SK-N-SH treated with all-trans-retinoic acid at 6 μM for 48 hours (cell line): ENCODE measurements around the gene CCKAR.

ENCODE experiments used
- ATAC-seq: fragments of 200-7000 bp; cut with Tn5 transposase; 3 replicates; pipeline ENCODE4 v1.9.1; 2020; ENCODE audit warnings: mild to moderate bottlenecking, moderate library complexity
- BACH2 ChIP-seq: fragments of 250-450 bp; sonication (Bioruptor Pico); IDR thresholded peaks from 2 replicates; pipeline ENCODE4 v1.9.0; 2021; ENCODE audit warnings: mild to moderate bottlenecking, borderline replicate concordance
- ESRRG ChIP-seq: fragments of 250-450 bp; sonication (Bioruptor Pico); IDR thresholded peaks from 2 replicates; pipeline ENCODE4 v1.6.1; 2021; ENCODE audit warnings: mild to moderate bottlenecking
- GLIS3 ChIP-seq: fragments of 250-450 bp; sonication (Bioruptor Pico); IDR thresholded peaks from 2 replicates; pipeline ENCODE4 v1.5.0; 2020; ENCODE audit warnings: mild to moderate bottlenecking, moderate library complexity
- ISL1 ChIP-seq: fragments of 250-450 bp; sonication (Bioruptor Pico); IDR thresholded peaks from 2 replicates; pipeline ENCODE4 v2.1.2; 2022; ENCODE audit warnings: mild to moderate bottlenecking, moderate library complexity
- POU6F1 ChIP-seq: fragments of 250-450 bp; sonication (Bioruptor Pico); IDR thresholded peaks from 2 replicates; pipeline ENCODE4 v1.8.0; 2021; ENCODE audit warnings: low read depth, mild to moderate bottlenecking, moderate library complexity, borderline replicate concordance
- PPARA ChIP-seq: fragments of 250-450 bp; sonication (Bioruptor Pico); IDR thresholded peaks from 2 replicates; pipeline ENCODE4 v1.5.0; 2020; ENCODE audit warnings: mild to moderate bottlenecking, borderline replicate concordance
- RARB ChIP-seq: fragments of 250-450 bp; sonication (Bioruptor Pico); IDR thresholded peaks from 2 replicates; pipeline ENCODE4 v1.8.0; 2021; ENCODE audit warnings: mild to moderate bottlenecking, moderate library complexity
- SNAI2 ChIP-seq: fragments of 250-450 bp; sonication (Bioruptor Pico); IDR thresholded peaks from 2 replicates; pipeline ENCODE4 v1.5.0; 2020; ENCODE audit warnings: mild to moderate bottlenecking, moderate library complexity
- TCF4 ChIP-seq: fragments of 250-450 bp; sonication (Bioruptor Pico); IDR thresholded peaks from 2 replicates; pipeline ENCODE4 v1.8.0; 2021; ENCODE audit warnings: mild to moderate bottlenecking, moderate library complexity, borderline replicate concordance
- TOX ChIP-seq: fragments of 250-450 bp; sonication (Bioruptor Pico); IDR thresholded peaks from 2 replicates; pipeline ENCODE4 v1.8.0; 2021; ENCODE audit warnings: mild to moderate bottlenecking, moderate library complexity, borderline replicate concordance
- ZFP3 ChIP-seq: fragments of 250-450 bp; sonication (Bioruptor Pico); IDR thresholded peaks from 2 replicates; pipeline ENCODE4 v1.5.0; 2020; ENCODE audit warnings: mild to moderate bottlenecking, moderate library complexity

CCKAR gene

GRCh38 chr4:26431461-26432180 lies 58.7 kb downstream of the CCKAR start:
- TF ChIP-seq ZFP3 (CRISPR knock-in tag), result no peak
- no peak for TF ChIP-seq BACH2 (CRISPR knock-in tag)
- TF ChIP-seq SNAI2 (CRISPR knock-in tag), result no peak
- TF ChIP-seq ISL1 (CRISPR knock-in tag), result no peak
- no peak for TF ChIP-seq POU6F1 (CRISPR knock-in tag)
- TF ChIP-seq ESRRG (CRISPR knock-in tag), result no peak
- TF ChIP-seq TOX (CRISPR knock-in tag), result no peak
- TF ChIP-seq RARB (CRISPR knock-in tag), result no peak
- TF ChIP-seq TCF4, result no peak
- TF ChIP-seq PPARA, result no peak
- no peak for TF ChIP-seq GLIS3
- no peak for ATAC-seq
